ENCODE results near the gene PLCB4.

DNA sequence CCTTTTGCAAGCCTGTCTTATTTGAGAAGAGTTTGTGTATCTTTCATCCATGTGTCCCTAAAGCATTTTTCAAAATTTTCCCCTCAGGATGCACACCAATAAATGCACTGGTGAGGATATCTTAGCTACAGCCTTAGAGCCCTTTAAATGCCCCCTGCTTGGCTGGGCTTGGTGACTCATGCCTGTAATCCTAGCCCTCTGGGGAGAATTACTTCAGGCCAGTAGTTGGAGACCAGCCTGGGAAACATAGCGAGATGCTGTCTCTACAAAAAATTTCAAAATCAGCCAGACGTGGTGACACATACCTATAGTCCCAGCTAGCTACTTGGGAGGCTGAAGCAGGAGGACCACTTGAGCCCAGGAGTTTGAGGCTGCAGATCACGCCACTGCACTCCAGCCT lies 33.8 kb upstream of the PLCB4 start:
- TF ChIP-seq MYNN (tag by site-specific recombination; IDR thresholded peaks at IDR 0.05; ENCODE audit: borderline replicate concordance), result no peak
- TF ChIP-seq ZNF174 (tag by site-specific recombination; IDR thresholded peaks at IDR 0.05), result no peak
- TF ChIP-seq ZBTB8A (tag by site-specific recombination; IDR thresholded peaks at IDR 0.05), result no peak
- TF ChIP-seq, protein P1, sequence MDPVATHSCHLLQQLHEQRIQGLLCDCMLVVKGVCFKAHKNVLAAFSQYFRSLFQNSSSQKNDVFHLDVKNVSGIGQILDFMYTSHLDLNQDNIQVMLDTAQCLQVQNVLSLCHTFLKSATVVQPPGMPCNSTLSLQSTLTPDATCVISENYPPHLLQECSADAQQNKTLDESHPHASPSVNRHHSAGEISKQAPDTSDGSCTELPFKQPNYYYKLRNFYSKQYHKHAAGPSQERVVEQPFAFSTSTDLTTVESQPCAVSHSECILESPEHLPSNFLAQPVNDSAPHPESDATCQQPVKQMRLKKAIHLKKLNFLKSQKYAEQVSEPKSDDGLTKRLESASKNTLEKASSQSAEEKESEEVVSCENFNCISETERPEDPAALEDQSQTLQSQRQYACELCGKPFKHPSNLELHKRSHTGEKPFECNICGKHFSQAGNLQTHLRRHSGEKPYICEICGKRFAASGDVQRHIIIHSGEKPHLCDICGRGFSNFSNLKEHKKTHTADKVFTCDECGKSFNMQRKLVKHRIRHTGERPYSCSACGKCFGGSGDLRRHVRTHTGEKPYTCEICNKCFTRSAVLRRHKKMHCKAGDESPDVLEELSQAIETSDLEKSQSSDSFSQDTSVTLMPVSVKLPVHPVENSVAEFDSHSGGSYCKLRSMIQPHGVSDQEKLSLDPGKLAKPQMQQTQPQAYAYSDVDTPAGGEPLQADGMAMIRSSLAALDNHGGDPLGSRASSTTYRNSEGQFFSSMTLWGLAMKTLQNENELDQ (tag by site-specific recombination; IDR thresholded peaks at IDR 0.05; ENCODE audit: low read depth), result no peak

Data from HEK293 (cell line).